ENCODE data around the gene CCDC28B.

- TF ChIP-seq POLR2AphosphoS5 (IDR thresholded peaks at IDR 0.05; ENCODE audit: low read depth, low read length) (no peak; the same call in 1 of the 2 replicates), SPI1 (IDR thresholded peaks at IDR 0.05; ENCODE audit: low read depth, low read length) (no peak)
Measured at GRCh38 chr1:32199043-32199716, 1.2 kb upstream of the CCDC28B start.
